Chondrocyte (in vitro differentiated cells): ENCODE results near the gene AKAP7. TPM values are rescaled to one million over a fixed set of nuclear protein-coding genes. Genes with fewer than 3 reads are reported as not detected.

Experiments used
- DNase-seq: peaks from one replicate; pipeline ENCODE4 v3.0.0; 2021; ENCODE audit warnings: mixed read lengths, low spot score
- H3K27ac Mint-ChIP-seq: one replicate; pipeline ENCODE4 v1.8.0; 2021; ENCODE audit warnings: mild to moderate bottlenecking, moderate library complexity, mixed read lengths; ENCODE audit not compliant: unreplicated experiment
- H3K27me3 Mint-ChIP-seq: 2 replicates; pipeline ENCODE4 v1.8.0; 2021; ENCODE audit warnings: low read depth, mixed read lengths
- H3K36me3 Mint-ChIP-seq: 2 replicates; pipeline ENCODE4 v1.8.0; 2021; ENCODE audit warnings: low read depth, mixed read lengths
- H3K4me1 Mint-ChIP-seq: 2 replicates; pipeline ENCODE4 v1.8.0; 2021; ENCODE audit warnings: low read depth, mild to moderate bottlenecking, mixed read lengths
- H3K4me3 Mint-ChIP-seq: one replicate; pipeline ENCODE4 v1.8.0; 2021; ENCODE audit warnings: mild to moderate bottlenecking, moderate library complexity, mixed read lengths; ENCODE audit not compliant: unreplicated experiment
- H3K9me3 Mint-ChIP-seq: 2 replicates; pipeline ENCODE4 v1.8.0; 2021; ENCODE audit warnings: low read depth, mixed read lengths
- total RNA-seq: library from RNA; stranded (reverse); gene quantifications from 3 replicates; pipeline ENCODE4 v1.2.1, GENCODE V29; 2021
- TF ChIP-seq, protein P1 (sequence below): fragments of 200-600 bp; sonication (generic); IDR thresholded peaks from 2 replicates; pipeline ENCODE4 v1.5.0; 2021; ENCODE audit warnings: antibody characterized with exemption, mild to moderate bottlenecking, moderate library complexity

AKAP7 gene
- total RNA-seq, 1 donor from 2014 or later: 5.0 TPM

GRCh38 chr6:131225959-131226358 is 90.7 kb downstream of the AKAP7 start:
- peaks cover 1% of the 10 kb centered on the region for H3K4me1 Mint-ChIP-seq
- no peak for DNase-seq
- no peaks in the 10 kb centered on the region for H3K27me3 Mint-ChIP-seq
- H3K36me3 Mint-ChIP-seq: peaks cover 6% of the 10 kb centered on the region
- peaks cover 7% of the 10 kb centered on the region for H3K9me3 Mint-ChIP-seq
- H3K4me3 Mint-ChIP-seq: no peak overlapping the region
- TF ChIP-seq, protein P1, sequence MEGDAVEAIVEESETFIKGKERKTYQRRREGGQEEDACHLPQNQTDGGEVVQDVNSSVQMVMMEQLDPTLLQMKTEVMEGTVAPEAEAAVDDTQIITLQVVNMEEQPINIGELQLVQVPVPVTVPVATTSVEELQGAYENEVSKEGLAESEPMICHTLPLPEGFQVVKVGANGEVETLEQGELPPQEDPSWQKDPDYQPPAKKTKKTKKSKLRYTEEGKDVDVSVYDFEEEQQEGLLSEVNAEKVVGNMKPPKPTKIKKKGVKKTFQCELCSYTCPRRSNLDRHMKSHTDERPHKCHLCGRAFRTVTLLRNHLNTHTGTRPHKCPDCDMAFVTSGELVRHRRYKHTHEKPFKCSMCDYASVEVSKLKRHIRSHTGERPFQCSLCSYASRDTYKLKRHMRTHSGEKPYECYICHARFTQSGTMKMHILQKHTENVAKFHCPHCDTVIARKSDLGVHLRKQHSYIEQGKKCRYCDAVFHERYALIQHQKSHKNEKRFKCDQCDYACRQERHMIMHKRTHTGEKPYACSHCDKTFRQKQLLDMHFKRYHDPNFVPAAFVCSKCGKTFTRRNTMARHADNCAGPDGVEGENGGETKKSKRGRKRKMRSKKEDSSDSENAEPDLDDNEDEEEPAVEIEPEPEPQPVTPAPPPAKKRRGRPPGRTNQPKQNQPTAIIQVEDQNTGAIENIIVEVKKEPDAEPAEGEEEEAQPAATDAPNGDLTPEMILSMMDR: no peak
- H3K27ac Mint-ChIP-seq: no peak overlapping the region

DNA sequence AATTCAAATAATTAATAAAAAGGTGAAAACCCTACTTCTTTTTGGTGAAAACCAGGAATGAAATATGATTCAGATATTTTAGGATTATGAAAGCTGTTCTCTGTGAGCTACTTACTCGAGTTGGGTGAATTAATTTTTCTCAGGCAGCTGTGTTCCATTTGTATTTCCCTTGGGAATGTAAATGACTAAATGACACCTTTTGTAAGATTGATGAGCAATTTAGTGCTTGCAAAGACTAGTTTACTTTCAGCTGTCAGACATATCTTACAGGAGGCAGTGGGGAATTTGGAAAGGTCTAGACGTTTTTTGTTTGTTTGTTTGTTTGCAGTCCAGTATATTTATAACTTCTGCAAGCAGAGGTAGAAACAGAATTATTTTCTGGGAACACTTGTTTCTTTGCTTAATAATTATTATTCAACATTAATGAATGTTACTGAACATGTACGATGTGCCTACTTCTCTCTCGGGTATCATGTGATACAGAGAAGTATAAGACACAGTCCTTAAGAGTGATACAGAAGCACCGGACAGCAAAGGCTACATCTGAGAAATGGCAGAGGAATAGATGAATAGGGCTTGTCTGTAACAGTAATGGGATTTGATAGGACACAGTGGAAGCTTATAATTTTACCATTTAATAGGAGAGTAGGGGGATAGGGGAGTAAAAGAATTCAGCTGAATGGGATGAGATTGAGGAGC is 91.3 kb downstream of the AKAP7 start:
- H3K27me3 Mint-ChIP-seq: no peaks in the 10 kb centered on the region
- peaks cover 7% of the 10 kb centered on the region for H3K9me3 Mint-ChIP-seq
- H3K27ac Mint-ChIP-seq: no peak overlapping the region
- no peak overlapping the region for H3K4me3 Mint-ChIP-seq
- peaks cover 5% of the 10 kb centered on the region for H3K4me1 Mint-ChIP-seq
- no peak for DNase-seq
- H3K36me3 Mint-ChIP-seq: peaks cover 4% of the 10 kb centered on the region
- TF ChIP-seq, protein P1: no peak

GRCh38 chr6:131227158-131227543 is 91.9 kb downstream of the AKAP7 start:
- Mint-ChIP-seq H3K27ac (no peak overlapping the region), H3K4me1 (peaks cover 5% of the 10 kb centered on the region), H3K27me3 (no peaks in the 10 kb centered on the region), H3K36me3 (peaks cover 1% of the 10 kb centered on the region), H3K4me3 (no peak overlapping the region), H3K9me3 (peaks cover 4% of the 10 kb centered on the region)
- no peak for DNase-seq
- TF ChIP-seq, protein P1: no peak

DNA sequence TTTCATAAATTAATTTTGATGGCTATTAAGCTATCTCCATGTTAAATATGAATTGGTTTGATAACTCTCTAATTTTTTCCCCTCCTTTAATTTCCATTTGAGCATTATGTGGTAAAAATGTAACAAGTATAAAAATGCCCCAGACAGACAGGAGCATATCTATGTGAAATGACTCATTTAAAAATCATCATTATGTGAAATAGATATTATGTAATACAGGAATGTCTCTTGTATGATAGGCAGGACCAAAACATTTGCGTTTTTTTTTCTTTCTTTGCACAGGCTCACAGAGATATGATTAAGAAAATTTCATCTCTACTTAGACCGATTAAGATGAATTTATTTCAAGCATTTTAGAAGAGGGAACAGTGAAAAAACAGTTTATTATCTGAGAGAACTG is 95.8 kb downstream of the AKAP7 start:
- no peaks in the 10 kb centered on the region for H3K27me3 Mint-ChIP-seq
- H3K27ac Mint-ChIP-seq: no peak overlapping the region
- no peak for DNase-seq
- peaks cover 4% of the 10 kb centered on the region for H3K9me3 Mint-ChIP-seq
- H3K4me1 Mint-ChIP-seq: peaks cover 5% of the 10 kb centered on the region
- H3K36me3 Mint-ChIP-seq: peaks cover 1% of the 10 kb centered on the region
- TF ChIP-seq, protein P1: no peak
- H3K4me3 Mint-ChIP-seq: no peak overlapping the region

GRCh38 chr6:131231891-131232290 is 96.6 kb downstream of the AKAP7 start:
- no peaks in the 10 kb centered on the region for H3K27me3 Mint-ChIP-seq
- DNase-seq: no peak
- H3K4me3 Mint-ChIP-seq: no peak overlapping the region
- H3K27ac Mint-ChIP-seq: no peak overlapping the region
- peaks cover 4% of the 10 kb centered on the region for H3K9me3 Mint-ChIP-seq
- H3K4me1 Mint-ChIP-seq: peaks cover 5% of the 10 kb centered on the region
- TF ChIP-seq, protein P1: no peak
- H3K36me3 Mint-ChIP-seq: peaks cover 4% of the 10 kb centered on the region
